Endodermal cell (in vitro differentiated cells): Measurements from ENCODE around the gene OTOGL. TPM values are rescaled to one million over a fixed set of nuclear protein-coding genes. Genes with fewer than 3 reads are reported as not detected.

ENCODE experiments used
- DNase-seq: peaks from one replicate; pipeline ENCODE4 v3.0.0-alpha.2; 2017
- H3K27ac ChIP-seq: 2 replicates; pipeline ENCODE4 v1.5.1; 2013; ENCODE audit warnings: mild to moderate bottlenecking, low read depth, low read length, moderate library complexity
- H3K27me3 ChIP-seq: 2 replicates; pipeline ENCODE4 v1.6.1; 2013; ENCODE audit warnings: mild to moderate bottlenecking, low read length, moderate library complexity; ENCODE audit not compliant: insufficient read depth, control insufficient read depth, poor library complexity, severe bottlenecking
- H3K36me3 ChIP-seq: 2 replicates; pipeline ENCODE4 v1.7.0; 2013; ENCODE audit warnings: mild to moderate bottlenecking, low read length, moderate library complexity; ENCODE audit not compliant: control insufficient read depth, insufficient read depth
- H3K4me1 ChIP-seq: one replicate; pipeline ENCODE4 v1.7.0; 2013; ENCODE audit warnings: low read length; ENCODE audit not compliant: control insufficient read depth, insufficient read depth
- H3K4me3 ChIP-seq: 2 replicates; pipeline ENCODE4 v1.5.1; 2013; ENCODE audit warnings: mild to moderate bottlenecking, low read length, moderate library complexity
- H3K9ac ChIP-seq: 2 replicates; pipeline ENCODE4 v1.6.1; 2013; ENCODE audit warnings: mild to moderate bottlenecking, low read length, moderate library complexity; ENCODE audit not compliant: poor library complexity, severe bottlenecking; ENCODE audit errors: extremely low read depth
- H3K9me3 ChIP-seq: 2 replicates; pipeline ENCODE4 v1.6.1; 2013; ENCODE audit warnings: mild to moderate bottlenecking, low read length, moderate library complexity; ENCODE audit not compliant: control insufficient read depth
- H3K27ac Mint-ChIP-seq: 2 replicates; pipeline ENCODE4 v1.8.0; 2020; ENCODE audit warnings: mixed read lengths
- H3K27me3 Mint-ChIP-seq: 2 replicates; pipeline ENCODE4 v1.8.0; 2021; ENCODE audit warnings: mild to moderate bottlenecking, mixed read lengths; ENCODE audit not compliant: insufficient read depth
- H3K36me3 Mint-ChIP-seq: 2 replicates; pipeline ENCODE4 v1.8.0; 2020; ENCODE audit warnings: low read depth, mixed read lengths
- H3K4me1 Mint-ChIP-seq: 2 replicates; pipeline ENCODE4 v1.8.0; 2020; ENCODE audit warnings: mixed read lengths
- H3K4me3 Mint-ChIP-seq: 2 replicates; pipeline ENCODE4 v1.8.0; 2020; ENCODE audit warnings: mild to moderate bottlenecking, moderate library complexity, mixed read lengths
- H3K9me3 Mint-ChIP-seq: 2 replicates; pipeline ENCODE4 v1.8.0; 2020; ENCODE audit warnings: mild to moderate bottlenecking, mixed read lengths
- CTCF ChIP-seq: fragments of 200-600 bp; sonication (generic); conservative IDR thresholded peaks from 2 replicates; pipeline ENCODE4 v1.5.0; 2021; ENCODE audit warnings: antibody characterized with exemption, mild to moderate bottlenecking
- WGBS, 2 experiments: methylation state at CpG; one replicate each; pipeline versions ENCODE4 v1.1.5 to v1.1.7; 2013; ENCODE audit warnings: missing lambda C conversion rate in 2 of 2, mixed read lengths in 1 of 2; ENCODE audit not compliant: insufficient coverage in 1 of 2, insufficient read length in 1 of 2; 5-methylcytosine and 5-hydroxymethylcytosine counted together
- total RNA-seq, 2 donors: library from RNA; stranded (reverse); fragmentation: NEBNext Ultra II Directional in 1 of 2; extraction: Animal tissue kit (Norgen Biotek cat#: 25700) in 1 of 2; gene quantifications; 2 replicates in 1 of 2; 3 replicates in 1 of 2; pipeline ENCODE4 v1.2.1, GENCODE V29; 2021

The OTOGL gene
- total RNA-seq, 2 donors from 2014 or later: 2.4 to 11.4 TPM

GRCh38 chr12:80282761-80283160 is 183.4 kb downstream of the OTOGL start:
- no peak overlapping the region for H3K27ac Mint-ChIP-seq
- no peak overlapping the region for H3K27ac ChIP-seq
- no peak for TF ChIP-seq CTCF
- no peaks in the 10 kb centered on the region for H3K4me1 Mint-ChIP-seq
- H3K36me3 Mint-ChIP-seq: peaks cover 3% of the 10 kb centered on the region
- no peak overlapping the region for H3K4me3 ChIP-seq
- no peak overlapping the region for H3K4me3 Mint-ChIP-seq
- peaks cover 12% of the 10 kb centered on the region for H3K9me3 Mint-ChIP-seq
- DNase-seq: no peak
- no peaks in the 10 kb centered on the region for H3K4me1 ChIP-seq
- H3K9ac ChIP-seq: no peak overlapping the region
- no peaks in the 10 kb centered on the region for H3K27me3 ChIP-seq
- no peaks in the 10 kb centered on the region for H3K36me3 ChIP-seq
- H3K27me3 Mint-ChIP-seq: no peaks in the 10 kb centered on the region
- H3K9me3 ChIP-seq: peaks cover 10% of the 10 kb centered on the region

- Mint-ChIP-seq H3K9me3 (no peaks in the 10 kb centered on the region), H3K4me1 (no peaks in the 10 kb centered on the region), H3K27ac (no peak overlapping the region), H3K36me3 (no peaks in the 10 kb centered on the region), H3K27me3 (no peaks in the 10 kb centered on the region), H3K4me3 (no peak overlapping the region)
- Histone ChIP-seq H3K27me3 (no peaks in the 10 kb centered on the region), H3K9me3 (no peaks in the 10 kb centered on the region), H3K9ac (no peak overlapping the region), H3K4me1 (no peaks in the 10 kb centered on the region), H3K36me3 (no peaks in the 10 kb centered on the region), H3K4me3 (no peak overlapping the region), H3K27ac (no peak overlapping the region)
- WGBS, 2 experiments: 96% methylated on average over 3 to 5 of the region's 5 CpGs
- no peak for TF ChIP-seq CTCF
- DNase-seq: no peak
These were observed 191.9 kb downstream of the OTOGL start for GRCh38 chr12:80291108-80291754.

GRCh38 chr12:80293347-80293746 is 194.0 kb downstream of the OTOGL start:
- H3K4me3 ChIP-seq: no peak overlapping the region
- H3K27ac ChIP-seq: no peak overlapping the region
- TF ChIP-seq CTCF: no peak
- no peaks in the 10 kb centered on the region for H3K9me3 Mint-ChIP-seq
- no peaks in the 10 kb centered on the region for H3K4me1 ChIP-seq
- H3K27me3 ChIP-seq: no peaks in the 10 kb centered on the region
- H3K9me3 ChIP-seq: no peaks in the 10 kb centered on the region
- DNase-seq: no peak
- no peaks in the 10 kb centered on the region for H3K4me1 Mint-ChIP-seq
- no peak overlapping the region for H3K9ac ChIP-seq
- no peak overlapping the region for H3K4me3 Mint-ChIP-seq
- no peaks in the 10 kb centered on the region for H3K36me3 ChIP-seq
- H3K36me3 Mint-ChIP-seq: no peaks in the 10 kb centered on the region
- H3K27me3 Mint-ChIP-seq: no peaks in the 10 kb centered on the region
- H3K27ac Mint-ChIP-seq: no peak overlapping the region
- WGBS, 2 experiments: 92 to 100% methylated on average over 1 of the region's 1 CpG
